ENCODE results near the gene C6. TPM values are rescaled to one million over a fixed set of nuclear protein-coding genes. Genes with fewer than 3 reads are reported as not detected.

C6 gene
- not detected in 3 replicates for polyA plus RNA-seq
- polyA plus RNA-seq (2011; ENCODE audit: low read depth), result not detected
- polyA plus RNA-seq (2011; cell fraction: cytosol; rRNA removed), result not detected in 2 replicates
- polyA plus RNA-seq (2011; cell fraction: nucleus; rRNA removed), result not detected in 2 replicates
- polyA plus RNA-seq (2012; ENCODE audit: low replicate concordance), result not detected in 2 replicates
- not detected in 3 replicates for polyA minus RNA-seq
- not detected for polyA minus RNA-seq (2011; cell fraction: cytosol; rRNA and poly(A)+ RNA removed)
- not detected in 2 replicates for polyA minus RNA-seq (2011; cell fraction: nucleus; rRNA and poly(A)+ RNA removed)

GRCh38 chr5:41213340-41213739, at the start of gene C6:
Gene C6, minus strand, starts transcription at chr5:41213532. Its CDS starts 10,302 bp downstream, at chr5:41203230.
- dilution Hi-C loops (cut with MboI; ENCODE audit: extremely low pct_ligation_motif_present, low sequenced_read_pairs), result no loop called here
- H3K9me3 ChIP-seq (ENCODE audit: control insufficient read depth, low read depth, low read length), result no peaks in the 10 kb centered on the region
- no peaks in the 10 kb centered on the region for H3K4me1 ChIP-seq (ENCODE audit: control insufficient read depth, extremely low read depth, insufficient read depth, low read length)
- no peaks in the 10 kb centered on the region for H4K20me1 ChIP-seq (ENCODE audit: control insufficient read depth, extremely low read depth, insufficient read depth, low read length)
- no peaks in the 10 kb centered on the region for H3K79me2 ChIP-seq (ENCODE audit: control insufficient read depth, insufficient read depth, low read length)
- no peaks in the 10 kb centered on the region for H3K9me1 ChIP-seq (ENCODE audit: control insufficient read depth, extremely low read depth, insufficient read depth, low read length)
- DNase-seq (ENCODE audit: low read depth, low spot score), result no peak
- H3K4me2 ChIP-seq (ENCODE audit: control insufficient read depth, extremely low read depth, insufficient read depth, low read depth, low read length), result no peak within 1 kb of the TSS
- H3K27ac ChIP-seq (ENCODE audit: control insufficient read depth, insufficient read depth, low read length), result no peak within 1 kb of the TSS
- H3K9ac ChIP-seq (ENCODE audit: control insufficient read depth, extremely low read depth, insufficient read depth, low read length), result no peak within 1 kb of the TSS
- H2AFZ ChIP-seq (ENCODE audit: control insufficient read depth, low read length), result no peak within 1 kb of the TSS
- no peaks in the 10 kb centered on the region for H3K27me3 ChIP-seq (ENCODE audit: control insufficient read depth, extremely low read depth, insufficient read depth, low read length)
- TF ChIP-seq CTCF (optimal IDR thresholded peaks at IDR 0.05 in 1 of 3, IDR thresholded peaks at IDR 0.05 in 1 of 3, conservative IDR thresholded peaks at IDR 0.05 in 1 of 3; ENCODE audit: extremely low read depth in 1 of 3, insufficient read depth in 2 of 3, low read length in 3 of 3) (no peak), EZH2 (IDR thresholded peaks at IDR 0.05; ENCODE audit: low read length) (no peak)
- no peak within 1 kb of the TSS for H3K4me3 ChIP-seq (ENCODE audit: control insufficient read depth in 2 of 3, extremely low read depth in 1 of 3, insufficient read depth in 2 of 3, low read depth in 1 of 3, low read length in 3 of 3)
- no peak for FAIRE-seq
- H3K36me3 ChIP-seq (ENCODE audit: control insufficient read depth in 2 of 2, extremely low read depth in 1 of 2, insufficient read depth in 2 of 2, low read length in 2 of 2), result no peaks in the 10 kb centered on the region

GRCh38 chr5:41256400-41256799, 43.1 kb upstream of the C6 start:
- no peaks in the 10 kb centered on the region for H3K4me1 ChIP-seq (ENCODE audit: control insufficient read depth, extremely low read depth, insufficient read depth, low read length)
- H3K36me3 ChIP-seq (ENCODE audit: control insufficient read depth in 2 of 2, extremely low read depth in 1 of 2, insufficient read depth in 2 of 2, low read length in 2 of 2), result no peaks in the 10 kb centered on the region
- H2AFZ ChIP-seq (ENCODE audit: control insufficient read depth, low read length), result no peak overlapping the region
- no peaks in the 10 kb centered on the region for H3K9me3 ChIP-seq (ENCODE audit: control insufficient read depth, low read depth, low read length)
- H3K4me2 ChIP-seq (ENCODE audit: control insufficient read depth, extremely low read depth, insufficient read depth, low read depth, low read length), result no peak overlapping the region
- H3K27me3 ChIP-seq (ENCODE audit: control insufficient read depth, extremely low read depth, insufficient read depth, low read length), result no peaks in the 10 kb centered on the region
- dilution Hi-C loops (cut with MboI; ENCODE audit: extremely low pct_ligation_motif_present, low sequenced_read_pairs), result no loop called here
- H4K20me1 ChIP-seq (ENCODE audit: control insufficient read depth, extremely low read depth, insufficient read depth, low read length), result no peaks in the 10 kb centered on the region
- DNase-seq (ENCODE audit: low read depth, low spot score) (no peak), FAIRE-seq (no peak)
- no peak for TF ChIP-seq EZH2 (IDR thresholded peaks at IDR 0.05; ENCODE audit: low read length)
- no peak for TF ChIP-seq CTCF (optimal IDR thresholded peaks at IDR 0.05 in 1 of 3, IDR thresholded peaks at IDR 0.05 in 1 of 3, conservative IDR thresholded peaks at IDR 0.05 in 1 of 3; ENCODE audit: extremely low read depth in 1 of 3, insufficient read depth in 2 of 3, low read length in 3 of 3)
- H3K79me2 ChIP-seq (ENCODE audit: control insufficient read depth, insufficient read depth, low read length), result no peaks in the 10 kb centered on the region
- H3K27ac ChIP-seq (ENCODE audit: control insufficient read depth, insufficient read depth, low read length), result no peak overlapping the region
- no peaks in the 10 kb centered on the region for H3K9me1 ChIP-seq (ENCODE audit: control insufficient read depth, extremely low read depth, insufficient read depth, low read length)
- H3K9ac ChIP-seq (ENCODE audit: control insufficient read depth, extremely low read depth, insufficient read depth, low read length), result no peak overlapping the region
- no peak overlapping the region for H3K4me3 ChIP-seq (ENCODE audit: control insufficient read depth in 2 of 3, extremely low read depth in 1 of 3, insufficient read depth in 2 of 3, low read depth in 1 of 3, low read length in 3 of 3)

Measured in keratinocyte (primary cell).